Suppressor macrophage treated with lipopolysaccharide for 4 hours (primary cell): Measurements from ENCODE around the gene TSSK6.

ENCODE experiments used
- DNase-seq: peaks from one replicate; pipeline ENCODE4 v3.0.0-alpha.2; 2020

The TSSK6 gene

GRCh38 chr19:19544257-19544953 is 29.1 kb upstream of the TSSK6 start:
- DNase-seq, result no peak

- DNase-seq, result no peak
Observed at GRCh38 chr19:19543640-19544039, 28.3 kb upstream of the TSSK6 start.

- no peak for DNase-seq
Observed at GRCh38 chr19:19543101-19543500, 27.8 kb upstream of the TSSK6 start.

- DNase-seq, result peak; percentile 44
Observed at GRCh38 chr19:19542507-19542906, 27.2 kb upstream of the TSSK6 start.

GRCh38 chr19:19541616-19542015 is 26.3 kb upstream of the TSSK6 start:
- no peak for DNase-seq

GRCh38 chr19:19540715-19541515 is 25.6 kb upstream of the TSSK6 start:
- DNase-seq, result peak; percentile 43

GRCh38 chr19:19540064-19540714 is 24.8 kb upstream of the TSSK6 start:
- peak; percentile 74 for DNase-seq

GRCh38 chr19:19539698-19540063 is 24.3 kb upstream of the TSSK6 start:
- DNase-seq, result no peak

- no peak for DNase-seq
Observed at GRCh38 chr19:19538785-19539166, 23.4 kb upstream of the TSSK6 start.

GRCh38 chr19:19538061-19538784 is 22.9 kb upstream of the TSSK6 start, which contains the start of gene CILP2:
Gene CILP2, plus strand, starts transcription at chr19:19538265. Its CDS starts 85 bp downstream, at chr19:19538350.
- DNase-seq, result no peak

- no peak for DNase-seq
Observed at GRCh38 chr19:19537075-19538048, 22.0 kb upstream of the TSSK6 start.

- no peak for DNase-seq
Observed at GRCh38 chr19:19535311-19536191, 20.2 kb upstream of the TSSK6 start.

- DNase-seq, result no peak
Observed at GRCh38 chr19:19534556-19535265, 19.4 kb upstream of the TSSK6 start.

GRCh38 chr19:19533841-19534240 is 18.5 kb upstream of the TSSK6 start:
- DNase-seq, result no peak

- DNase-seq, result no peak
Observed at GRCh38 chr19:19532806-19533701, 17.7 kb upstream of the TSSK6 start.

GRCh38 chr19:19531951-19532805 is 16.8 kb upstream of the TSSK6 start:
- DNase-seq, result peak; percentile 90

GRCh38 chr19:19530889-19531288 is 15.5 kb upstream of the TSSK6 start:
- no peak for DNase-seq

- DNase-seq, result no peak
Observed at GRCh38 chr19:19530423-19530804, 15.1 kb upstream of the TSSK6 start.
